Activated CD4-positive, alpha-beta T cell treated with anti-CD3 and anti-CD28 coated beads, Interleukin-2, amount 10 ng/mL, durations not matched to agents 24 days and 14 days (primary cell): Measurements from ENCODE around the gene CREB5. TPM values are rescaled to one million over a fixed set of nuclear protein-coding genes. Genes with fewer than 3 reads are reported as not detected.

Source experiments
- DNase-seq: peaks from one replicate; pipeline ENCODE4 v3.0.0; 2022
- H3K27ac Mint-ChIP-seq: one replicate; pipeline ENCODE4 v1.8.0; 2022; ENCODE audit warnings: mild to moderate bottlenecking, mixed read lengths
- H3K27me3 Mint-ChIP-seq: one replicate; pipeline ENCODE4 v1.8.0; 2022; ENCODE audit warnings: mixed read lengths
- H3K36me3 Mint-ChIP-seq: one replicate; pipeline ENCODE4 v1.8.0; 2022; ENCODE audit warnings: low read depth, mild to moderate bottlenecking, mixed read lengths
- H3K4me1 Mint-ChIP-seq: one replicate; pipeline ENCODE4 v1.8.0; 2021; ENCODE audit warnings: mixed read lengths
- H3K4me3 Mint-ChIP-seq: one replicate; pipeline ENCODE4 v1.8.0; 2022; ENCODE audit warnings: mild to moderate bottlenecking, moderate library complexity, mixed read lengths
- H3K9me3 Mint-ChIP-seq: one replicate; pipeline ENCODE4 v1.8.0; 2021; ENCODE audit warnings: mixed read lengths
- intact Hi-C: fragments of 100-400 bp; cut with micrococcal nuclease; formaldehyde crosslinking; loops from one replicate; pipeline ENCODE4 v1.15.1; 2023
- total RNA-seq: library from RNA; stranded (reverse); gene quantifications from 2 replicates; pipeline ENCODE4 v1.2.3, GENCODE V29; 2022

The CREB5 gene
- total RNA-seq, 1 donor from 2014 or later: not detected

DNA sequence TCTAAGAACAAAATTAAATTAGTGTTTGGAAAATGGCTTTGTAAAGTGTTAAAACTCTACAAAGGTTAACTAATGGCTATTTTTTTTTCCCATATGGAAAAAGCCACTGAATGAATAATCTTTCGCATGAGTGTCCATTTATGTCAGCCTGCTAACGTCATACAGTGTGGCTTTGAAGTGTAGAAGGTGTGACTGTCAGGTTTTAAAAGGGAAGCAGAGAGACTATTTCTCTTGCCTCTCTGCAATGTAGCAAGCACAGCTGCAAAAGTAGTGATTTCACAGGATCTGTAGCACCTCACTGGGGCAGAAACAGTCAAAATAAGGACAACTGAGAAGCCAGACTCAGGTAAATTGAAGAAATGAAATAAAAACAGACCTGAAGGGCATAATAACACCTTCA, 53.4 kb downstream of the CREB5 start:
- DNase-seq: no peak
- H3K9me3 Mint-ChIP-seq: no peaks in the 10 kb centered on the region
- no peak overlapping the region for H3K27ac Mint-ChIP-seq
- no peak overlapping the region for H3K4me3 Mint-ChIP-seq
- H3K27me3 Mint-ChIP-seq: peaks cover 9% of the 10 kb centered on the region
- intact Hi-C loops: no loop called here
- no peaks in the 10 kb centered on the region for H3K4me1 Mint-ChIP-seq
- H3K36me3 Mint-ChIP-seq: no peaks in the 10 kb centered on the region

DNA sequence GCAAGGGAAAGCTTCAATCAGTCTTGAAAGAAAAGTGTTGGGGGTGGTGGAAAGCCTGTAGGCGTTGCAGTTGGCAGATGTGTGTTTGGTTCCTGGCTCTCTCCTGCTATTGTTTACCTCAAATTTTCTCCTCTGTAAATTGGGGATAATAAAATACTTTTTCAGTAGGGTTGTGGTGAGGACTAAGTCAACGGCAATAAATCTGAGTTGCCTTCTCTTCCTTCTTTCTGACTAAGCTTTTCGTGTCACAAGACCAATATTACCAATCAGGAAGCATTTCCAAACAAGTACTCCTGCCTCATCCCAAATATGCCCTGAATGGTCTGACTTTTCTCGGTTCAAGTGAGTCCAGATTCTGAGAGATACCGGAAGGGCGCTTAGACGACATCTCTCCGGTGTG, 54.0 kb downstream of the CREB5 start:
- Mint-ChIP-seq H3K4me1 (no peaks in the 10 kb centered on the region), H3K9me3 (no peaks in the 10 kb centered on the region), H3K4me3 (no peak overlapping the region), H3K36me3 (no peaks in the 10 kb centered on the region), H3K27ac (no peak overlapping the region), H3K27me3 (peaks cover 9% of the 10 kb centered on the region)
- no peak for DNase-seq
- intact Hi-C loops: no loop called here

DNA sequence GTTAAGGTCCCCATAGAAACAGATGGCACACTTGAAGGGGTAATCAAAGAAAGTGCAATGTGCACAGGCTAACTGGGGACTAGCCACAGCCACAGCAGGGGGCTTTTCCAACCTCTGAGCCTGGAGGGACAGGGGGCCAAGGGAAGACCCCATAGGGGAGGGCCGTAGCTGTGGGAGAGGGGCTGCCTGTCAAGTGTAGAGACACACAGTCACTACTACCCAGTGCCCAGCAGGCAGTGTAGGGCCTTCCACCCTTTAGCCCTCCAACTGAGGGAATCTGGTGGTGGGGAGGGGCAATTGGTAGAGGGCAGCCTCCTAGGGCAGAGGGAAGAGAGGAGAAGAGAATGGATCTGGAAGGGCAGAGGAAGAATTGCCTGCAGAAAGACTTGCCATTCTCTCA, 54.6 kb downstream of the CREB5 start:
- Mint-ChIP-seq H3K27me3 (peaks cover 9% of the 10 kb centered on the region), H3K27ac (no peak overlapping the region), H3K4me1 (no peaks in the 10 kb centered on the region), H3K36me3 (no peaks in the 10 kb centered on the region), H3K4me3 (no peak overlapping the region), H3K9me3 (no peaks in the 10 kb centered on the region)
- intact Hi-C loops: no loop called here
- no peak for DNase-seq

DNA sequence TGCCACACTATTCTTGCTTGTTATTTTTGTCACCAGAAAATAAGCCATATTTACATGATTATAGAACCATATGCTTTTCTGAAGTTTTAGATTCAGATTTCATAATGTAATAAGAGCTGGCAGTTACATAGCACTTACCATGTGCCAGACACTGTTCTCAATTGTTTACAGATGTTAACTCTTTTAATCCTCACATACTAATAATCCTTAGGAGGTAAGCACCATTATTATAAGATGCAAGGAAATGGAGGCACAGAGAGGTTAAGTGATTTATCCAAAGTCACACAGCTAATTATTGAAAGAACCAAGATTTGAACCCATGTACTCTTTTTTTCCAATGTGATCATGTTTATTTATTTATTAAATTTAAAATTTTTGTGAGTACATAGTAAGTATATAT, 57.2 kb downstream of the CREB5 start:
- Mint-ChIP-seq H3K36me3 (no peaks in the 10 kb centered on the region), H3K27me3 (peaks cover 3% of the 10 kb centered on the region), H3K4me3 (no peak overlapping the region), H3K27ac (no peak overlapping the region), H3K4me1 (no peaks in the 10 kb centered on the region), H3K9me3 (no peaks in the 10 kb centered on the region)
- intact Hi-C loops: no loop called here
- DNase-seq: no peak

DNA sequence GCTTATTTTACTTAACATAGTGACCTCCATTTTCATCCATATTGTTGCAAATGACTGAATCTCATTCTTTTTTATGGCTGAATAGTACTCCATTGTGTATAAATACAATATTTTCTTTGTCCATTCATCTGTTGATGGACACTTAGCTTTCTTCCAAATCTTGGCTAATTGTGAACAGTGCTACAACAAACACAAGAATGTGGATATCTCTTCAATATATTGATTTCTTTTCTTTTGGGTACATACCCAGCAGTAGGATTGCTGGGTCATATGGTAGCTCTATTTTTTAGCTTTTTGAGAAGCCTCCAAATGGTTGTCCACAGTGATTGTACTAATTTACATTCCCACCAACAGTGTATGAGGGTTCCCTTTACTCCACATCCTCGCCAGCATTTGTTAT, 58.0 kb downstream of the CREB5 start:
- no peaks in the 10 kb centered on the region for H3K9me3 Mint-ChIP-seq
- H3K36me3 Mint-ChIP-seq: no peaks in the 10 kb centered on the region
- no peaks in the 10 kb centered on the region for H3K4me1 Mint-ChIP-seq
- H3K27me3 Mint-ChIP-seq: peaks cover 3% of the 10 kb centered on the region
- DNase-seq: no peak
- no peak overlapping the region for H3K27ac Mint-ChIP-seq
- H3K4me3 Mint-ChIP-seq: no peak overlapping the region
- intact Hi-C loops: no loop called here

DNA sequence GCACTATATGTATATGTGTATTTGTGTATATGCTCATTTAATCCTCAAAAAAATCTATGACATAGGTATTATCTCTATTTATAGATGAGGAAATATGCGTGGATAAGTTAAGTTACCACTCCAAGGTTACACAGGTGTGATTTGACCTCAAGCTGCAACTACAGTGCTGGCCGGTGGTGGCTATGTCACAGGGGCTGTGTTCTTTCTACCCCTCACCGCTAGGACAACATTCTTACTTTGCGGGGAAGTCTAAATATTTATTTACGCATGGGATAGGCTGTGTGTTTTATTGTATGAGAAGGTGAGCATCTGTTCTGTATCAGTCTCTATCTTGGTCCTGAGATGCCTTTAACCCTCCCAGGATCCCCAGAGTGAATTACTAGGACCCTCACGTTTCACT, 60.0 kb downstream of the CREB5 start:
- no peaks in the 10 kb centered on the region for H3K36me3 Mint-ChIP-seq
- no peak overlapping the region for H3K4me3 Mint-ChIP-seq
- DNase-seq: no peak

DNA sequence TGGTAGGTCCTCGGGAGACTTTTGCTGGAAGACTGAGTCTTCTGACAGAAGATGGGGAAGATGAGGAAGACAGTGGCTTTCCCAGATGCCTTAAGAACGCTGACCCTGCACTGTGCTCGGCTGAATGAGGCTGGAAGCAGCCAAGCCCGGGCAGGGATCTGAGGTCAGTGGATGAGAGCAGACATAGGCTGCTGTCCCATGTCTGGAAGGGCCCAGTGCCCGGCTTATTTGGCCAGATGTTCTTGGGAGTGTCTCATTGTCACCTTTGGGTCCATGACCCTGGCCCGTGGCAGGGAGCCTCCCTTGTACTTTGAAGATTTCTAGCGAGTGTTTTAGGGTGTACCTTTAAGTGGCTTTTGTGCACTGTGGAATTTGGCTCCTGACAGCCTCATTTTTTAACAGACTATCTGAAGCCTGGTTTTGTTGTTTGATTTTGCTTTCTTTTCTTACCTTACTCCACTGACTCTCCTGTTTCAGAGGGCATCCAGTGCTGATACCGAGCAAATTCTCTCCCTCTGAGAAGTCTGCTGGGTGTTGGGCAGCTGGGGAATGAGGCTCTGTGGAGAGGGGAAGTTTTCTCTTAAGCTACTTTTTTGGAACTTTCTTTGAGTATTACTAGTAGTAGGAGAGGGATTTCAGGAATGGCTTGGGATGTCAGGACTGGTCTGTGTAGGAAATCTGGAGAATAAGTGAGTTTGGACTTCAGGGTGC, 61.4 kb downstream of the CREB5 start:
- no peaks in the 10 kb centered on the region for H3K4me1 Mint-ChIP-seq
- peaks cover 9% of the 10 kb centered on the region for H3K27me3 Mint-ChIP-seq
- intact Hi-C loops: no loop called here
- H3K27ac Mint-ChIP-seq: no peak overlapping the region
- no peak overlapping the region for H3K4me3 Mint-ChIP-seq
- no peak for DNase-seq
- H3K9me3 Mint-ChIP-seq: no peaks in the 10 kb centered on the region
- no peaks in the 10 kb centered on the region for H3K36me3 Mint-ChIP-seq

More for the DNA sequence above, 60.0 kb downstream of the CREB5 start:
- intact Hi-C loops: no loop called here
- H3K27me3 Mint-ChIP-seq: peaks cover 7% of the 10 kb centered on the region
- H3K9me3 Mint-ChIP-seq: no peaks in the 10 kb centered on the region
- H3K27ac Mint-ChIP-seq: no peak overlapping the region
- H3K4me1 Mint-ChIP-seq: no peaks in the 10 kb centered on the region

DNA sequence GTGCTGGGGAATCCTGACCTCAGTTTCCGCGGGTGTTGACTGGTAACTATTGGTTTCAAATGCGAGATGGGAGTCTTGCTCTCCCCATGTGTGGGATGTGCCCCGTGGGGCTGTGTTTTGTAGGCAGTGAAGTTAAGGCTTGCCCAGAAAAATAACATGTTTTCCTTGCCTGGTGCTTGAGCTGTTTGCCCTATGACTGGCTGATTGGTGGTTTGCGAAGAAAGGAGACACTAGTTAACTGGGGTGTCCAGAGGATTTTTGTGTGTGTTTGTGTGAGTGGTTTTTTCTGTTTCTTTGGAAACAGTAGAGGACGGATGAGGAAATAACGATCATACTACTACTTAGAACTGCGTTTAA, 61.9 kb downstream of the CREB5 start:
- H3K36me3 Mint-ChIP-seq: no peaks in the 10 kb centered on the region
- no peak for DNase-seq
- intact Hi-C loops: no loop called here
- H3K9me3 Mint-ChIP-seq: no peaks in the 10 kb centered on the region
- no peak overlapping the region for H3K27ac Mint-ChIP-seq
- H3K4me1 Mint-ChIP-seq: no peaks in the 10 kb centered on the region
- no peak overlapping the region for H3K4me3 Mint-ChIP-seq
- H3K27me3 Mint-ChIP-seq: peaks cover 9% of the 10 kb centered on the region

DNA sequence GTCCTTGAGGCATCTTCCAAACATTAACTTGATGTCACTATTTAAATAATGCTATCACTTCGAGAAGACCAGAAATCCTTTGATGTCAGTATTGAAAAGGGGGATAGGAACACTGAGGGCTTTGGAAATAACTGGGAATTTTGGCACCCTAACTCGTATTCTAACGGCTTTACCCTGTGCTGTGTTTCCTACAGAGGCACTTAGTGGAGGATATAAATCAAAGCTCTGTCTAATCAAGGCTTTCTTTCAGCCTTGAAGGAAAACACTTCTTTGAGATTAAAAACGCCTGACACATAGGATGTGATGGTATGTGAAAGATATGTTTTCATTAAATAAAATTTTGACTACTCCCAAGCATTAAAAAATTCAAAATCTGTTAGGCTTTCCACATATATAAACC, 62.3 kb downstream of the CREB5 start:
- H3K4me1 Mint-ChIP-seq: no peaks in the 10 kb centered on the region
- intact Hi-C loops: no loop called here
- H3K9me3 Mint-ChIP-seq: no peaks in the 10 kb centered on the region
- peaks cover 9% of the 10 kb centered on the region for H3K27me3 Mint-ChIP-seq
- no peak for DNase-seq
- no peak overlapping the region for H3K4me3 Mint-ChIP-seq
- no peak overlapping the region for H3K27ac Mint-ChIP-seq
- no peaks in the 10 kb centered on the region for H3K36me3 Mint-ChIP-seq

DNA sequence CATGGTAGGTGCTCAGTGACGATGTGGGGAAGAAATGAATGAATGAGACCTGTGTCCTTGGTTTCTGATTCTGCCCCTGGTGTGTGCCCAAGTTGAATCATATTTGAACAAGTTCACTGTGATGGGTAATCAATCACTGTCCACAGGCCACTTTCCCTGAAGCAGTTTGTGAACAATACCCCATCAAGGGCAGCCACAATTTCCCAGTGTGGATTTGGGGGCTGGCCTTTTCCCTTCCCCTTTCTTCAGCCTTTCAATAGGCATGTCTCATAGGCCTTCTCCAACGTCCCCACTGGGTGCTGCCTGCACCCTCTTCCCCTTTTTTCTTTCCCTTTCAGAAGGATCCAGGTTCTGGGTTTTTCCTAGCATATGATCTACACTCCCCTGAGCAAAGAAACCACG, 64.7 kb downstream of the CREB5 start:
- Mint-ChIP-seq H3K4me1 (no peaks in the 10 kb centered on the region), H3K36me3 (no peaks in the 10 kb centered on the region), H3K4me3 (no peak overlapping the region), H3K9me3 (no peaks in the 10 kb centered on the region), H3K27ac (no peak overlapping the region), H3K27me3 (peaks cover 14% of the 10 kb centered on the region)
- DNase-seq: no peak
- intact Hi-C loops: no loop called here

DNA sequence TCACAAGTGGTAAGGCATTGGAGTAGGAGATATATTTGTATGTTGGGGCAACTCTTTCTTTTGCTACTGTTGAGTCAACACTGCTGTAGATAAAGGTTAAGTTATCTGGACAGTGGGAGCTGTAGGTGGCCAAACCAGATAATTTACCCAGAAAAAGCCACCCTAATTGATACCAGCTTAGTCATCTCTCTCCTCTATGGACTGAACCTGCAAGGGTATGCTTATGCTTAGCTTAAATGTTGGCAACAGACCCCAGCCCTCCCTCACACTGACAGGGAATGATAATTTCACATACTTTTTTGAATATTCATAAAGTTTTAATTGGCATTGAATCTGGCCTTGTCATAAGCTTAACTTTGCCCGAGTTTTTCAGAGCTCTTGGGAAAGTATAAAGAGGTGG, 66.3 kb downstream of the CREB5 start:
- intact Hi-C loops: no loop called here
- DNase-seq: no peak
- H3K27ac Mint-ChIP-seq: no peak overlapping the region
- no peaks in the 10 kb centered on the region for H3K36me3 Mint-ChIP-seq
- no peaks in the 10 kb centered on the region for H3K9me3 Mint-ChIP-seq
- no peak overlapping the region for H3K4me3 Mint-ChIP-seq
- H3K4me1 Mint-ChIP-seq: no peaks in the 10 kb centered on the region
- peaks cover 15% of the 10 kb centered on the region for H3K27me3 Mint-ChIP-seq

DNA sequence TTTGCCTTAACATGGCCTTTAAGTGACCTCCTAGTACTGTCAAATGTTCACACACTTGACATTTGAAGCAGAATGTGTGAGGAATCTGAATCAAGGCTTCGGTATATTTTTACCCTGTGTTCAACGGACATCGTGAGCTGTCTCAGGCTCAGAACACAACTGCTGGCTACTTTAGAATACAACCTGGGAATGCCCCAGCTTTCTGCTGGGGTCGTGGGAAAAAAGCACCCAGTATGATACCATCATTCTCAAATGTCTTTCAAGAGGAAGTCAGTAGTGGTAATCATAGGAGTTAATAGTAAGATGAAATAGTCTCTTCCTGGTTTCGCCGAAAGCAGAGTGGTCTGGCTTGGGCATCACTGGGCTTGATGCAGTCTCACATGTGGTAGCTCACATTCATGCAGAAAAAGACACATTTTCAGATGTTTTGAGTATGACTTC, 67.2 kb downstream of the CREB5 start:
- intact Hi-C loops: no loop called here
- peaks cover 12% of the 10 kb centered on the region for H3K27me3 Mint-ChIP-seq
- DNase-seq: no peak
- H3K36me3 Mint-ChIP-seq: no peaks in the 10 kb centered on the region
- H3K4me1 Mint-ChIP-seq: no peaks in the 10 kb centered on the region
- no peak overlapping the region for H3K4me3 Mint-ChIP-seq
- H3K9me3 Mint-ChIP-seq: no peaks in the 10 kb centered on the region
- no peak overlapping the region for H3K27ac Mint-ChIP-seq

DNA sequence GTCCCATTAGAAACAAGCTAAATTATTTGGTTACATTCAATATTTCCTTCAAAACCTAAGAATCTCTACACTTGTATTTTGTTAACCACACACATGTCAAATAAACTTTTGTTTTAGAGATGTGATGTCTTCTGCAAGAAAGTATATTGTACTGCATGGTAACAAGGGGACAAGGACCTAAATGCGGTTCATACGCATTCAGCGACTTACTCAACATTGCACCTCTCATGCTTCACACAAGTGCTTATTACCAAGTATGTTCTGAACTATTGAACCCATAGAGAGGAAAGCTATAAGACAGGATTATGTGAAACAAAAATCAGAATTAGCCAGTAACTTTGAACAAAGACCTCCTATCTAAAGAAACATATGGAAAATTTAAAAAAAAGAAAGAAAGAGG, 68.3 kb downstream of the CREB5 start:
- no peaks in the 10 kb centered on the region for H3K36me3 Mint-ChIP-seq
- no peak for DNase-seq
- intact Hi-C loops: no loop called here
- no peak overlapping the region for H3K4me3 Mint-ChIP-seq
- H3K27me3 Mint-ChIP-seq: peaks cover 15% of the 10 kb centered on the region
- H3K9me3 Mint-ChIP-seq: no peaks in the 10 kb centered on the region
- no peaks in the 10 kb centered on the region for H3K4me1 Mint-ChIP-seq
- H3K27ac Mint-ChIP-seq: no peak overlapping the region

DNA sequence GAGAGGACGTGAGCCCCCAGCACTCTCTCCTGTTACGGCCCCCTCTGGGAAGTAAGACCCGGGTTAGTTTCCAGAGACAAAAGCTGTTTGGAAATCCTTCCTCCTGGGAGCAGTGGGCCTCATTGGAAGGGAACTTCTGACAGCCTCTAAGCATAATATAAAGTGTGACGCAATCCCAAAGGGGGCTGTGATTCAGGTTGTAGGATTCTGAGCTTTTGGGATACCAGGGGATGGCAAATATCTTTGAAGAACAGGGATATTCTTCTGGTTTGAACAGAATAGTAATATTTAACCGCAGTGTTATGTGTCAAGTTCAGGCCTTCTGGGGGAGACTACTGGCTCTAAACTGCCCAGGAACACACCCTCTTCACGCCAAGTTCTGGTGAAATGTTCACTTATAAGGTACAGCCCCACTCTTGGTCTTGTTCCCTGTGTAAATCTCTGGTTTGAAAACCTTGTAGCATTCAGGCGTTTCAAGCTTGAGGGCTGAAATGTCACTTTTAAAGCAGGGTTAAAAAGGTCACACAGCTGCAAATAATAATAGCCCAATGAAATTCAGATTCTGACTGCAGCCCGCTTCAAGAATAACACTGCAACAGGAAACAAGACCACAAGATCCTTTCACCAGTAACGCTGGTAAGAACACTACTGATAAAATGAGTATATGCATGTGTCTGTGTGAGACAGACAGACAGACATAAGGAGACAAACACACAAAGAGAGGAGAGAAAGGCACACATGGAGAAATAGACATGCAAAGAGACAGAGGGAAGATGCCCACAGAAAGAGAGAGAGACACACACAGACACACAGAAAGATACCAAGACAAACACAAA, 69.0 kb downstream of the CREB5 start:
- no peak for DNase-seq
- intact Hi-C loops: no loop called here

More for the DNA sequence above, 69.0 kb downstream of the CREB5 start:
- Mint-ChIP-seq H3K9me3 (no peaks in the 10 kb centered on the region), H3K27me3 (peaks cover 17% of the 10 kb centered on the region), H3K4me3 (no peak overlapping the region), H3K36me3 (no peaks in the 10 kb centered on the region), H3K27ac (no peak overlapping the region), H3K4me1 (no peaks in the 10 kb centered on the region)
